ENCODE data around the gene NEUROD1.

The NEUROD1 gene

DNA sequence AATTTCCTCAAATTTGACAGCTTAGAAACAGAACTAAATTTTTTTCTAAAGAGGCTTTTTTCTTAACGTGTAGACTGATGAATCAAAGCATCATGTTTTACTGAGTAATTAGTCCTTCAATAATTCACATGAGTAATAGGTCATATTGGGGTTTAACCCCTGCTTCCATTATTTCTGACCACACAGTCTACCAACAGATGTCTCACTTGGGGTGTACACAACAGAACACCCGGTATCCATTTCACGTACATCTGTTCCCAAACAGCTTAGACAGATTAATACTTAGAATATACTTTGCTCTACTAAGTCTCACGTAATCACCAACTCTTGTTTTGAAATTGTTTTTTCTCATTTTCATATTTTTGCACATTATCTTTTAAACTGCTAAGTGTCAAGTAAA, 38.2 kb downstream of the NEUROD1 start:
- no peak for DNase-seq

DNA sequence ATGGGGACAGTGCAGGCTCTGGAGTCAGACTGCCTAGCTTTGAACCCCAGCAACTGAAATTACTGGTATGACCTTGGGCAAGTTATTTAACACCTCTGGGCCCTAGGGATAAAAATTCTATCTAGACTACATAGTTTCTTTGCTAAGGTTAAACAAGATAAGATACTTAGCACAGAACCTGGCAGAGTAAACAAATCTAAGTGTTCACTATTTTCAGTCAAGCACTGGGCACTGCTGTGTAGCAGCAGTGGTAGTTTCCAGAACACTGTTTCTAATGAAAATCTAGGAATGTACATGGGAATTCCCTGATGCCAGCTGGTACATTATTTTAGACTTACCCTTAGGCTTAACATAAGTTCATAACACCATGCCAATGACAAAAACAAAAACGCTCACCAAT, 40.6 kb downstream of the NEUROD1 start:
- no peak for DNase-seq

DNA sequence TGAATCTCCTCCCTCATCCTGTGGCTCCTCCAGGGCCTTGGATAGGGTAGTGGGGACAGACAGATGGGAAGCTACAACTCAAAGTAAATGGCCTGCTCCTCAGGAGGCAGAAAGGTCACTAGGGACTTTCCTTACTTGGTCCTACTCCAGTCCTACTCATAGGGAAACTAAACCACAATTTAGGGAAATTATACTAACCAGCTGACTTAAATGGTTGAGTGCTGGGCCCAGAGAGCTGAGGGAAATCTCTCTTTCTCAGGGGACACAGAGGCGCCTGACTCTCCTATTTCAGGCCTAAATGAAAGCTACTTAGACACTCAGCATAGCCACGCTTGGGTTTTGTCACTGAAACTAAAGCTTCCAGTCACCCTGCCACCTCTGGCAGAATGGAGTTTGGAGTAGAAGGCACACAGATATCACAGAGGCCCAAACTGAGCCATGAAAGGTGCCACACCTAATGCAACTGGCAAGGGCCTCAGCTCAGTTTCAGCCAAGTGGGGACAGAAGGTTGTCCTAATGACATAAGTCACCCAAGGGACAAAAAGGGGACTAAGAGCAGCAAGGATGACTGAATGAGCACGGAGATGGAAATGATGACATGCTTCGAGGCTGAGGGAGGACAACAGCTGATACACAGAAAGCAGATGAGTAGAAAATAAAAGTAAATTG, 47.5 kb downstream of the NEUROD1 start:
- no peak for DNase-seq

DNA sequence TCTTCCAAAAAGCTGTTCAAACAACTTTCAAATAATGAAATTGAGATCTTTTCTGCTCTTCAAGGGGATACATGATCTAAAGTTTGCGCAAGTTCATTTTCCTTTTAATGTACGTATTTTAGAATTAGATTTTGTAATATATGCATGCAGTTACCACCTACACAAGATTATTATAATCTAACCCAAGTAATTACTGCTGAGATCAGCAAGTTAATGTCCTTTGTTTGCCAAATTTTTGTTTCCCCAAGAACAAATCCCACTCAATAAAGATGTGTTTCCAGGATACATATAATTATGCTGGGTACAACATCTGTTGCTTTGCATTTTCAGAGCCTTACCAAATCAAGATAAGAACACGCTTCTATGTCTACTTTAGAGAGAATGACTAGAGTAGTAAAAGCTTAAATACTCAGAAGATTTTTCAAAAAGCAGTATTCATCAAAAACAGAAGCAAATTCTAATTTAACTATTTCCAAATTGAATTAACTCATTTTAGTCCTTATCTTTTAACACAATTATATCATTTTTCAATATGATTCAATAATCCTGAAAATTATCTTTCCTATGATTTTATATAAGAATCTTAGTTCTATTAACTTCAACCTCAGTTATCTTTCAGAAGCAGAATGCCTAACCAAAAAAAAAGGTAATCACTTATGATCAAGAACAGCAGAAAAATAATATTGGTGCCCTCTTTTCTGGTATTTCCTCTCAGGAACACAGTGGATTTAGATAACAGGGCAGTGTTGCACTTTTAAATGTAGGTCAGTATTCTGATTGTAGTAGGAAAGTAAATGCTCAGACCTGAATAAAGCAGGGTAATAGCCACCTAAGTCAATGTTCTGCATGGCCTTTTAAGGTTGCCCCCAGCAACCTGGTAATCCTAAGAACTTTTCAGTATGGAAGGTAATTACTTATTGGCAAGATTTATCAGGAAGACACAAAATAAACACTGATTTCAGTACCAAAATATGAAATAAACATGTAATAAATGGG, 51.4 kb downstream of the NEUROD1 start:
- no peak for DNase-seq

DNA sequence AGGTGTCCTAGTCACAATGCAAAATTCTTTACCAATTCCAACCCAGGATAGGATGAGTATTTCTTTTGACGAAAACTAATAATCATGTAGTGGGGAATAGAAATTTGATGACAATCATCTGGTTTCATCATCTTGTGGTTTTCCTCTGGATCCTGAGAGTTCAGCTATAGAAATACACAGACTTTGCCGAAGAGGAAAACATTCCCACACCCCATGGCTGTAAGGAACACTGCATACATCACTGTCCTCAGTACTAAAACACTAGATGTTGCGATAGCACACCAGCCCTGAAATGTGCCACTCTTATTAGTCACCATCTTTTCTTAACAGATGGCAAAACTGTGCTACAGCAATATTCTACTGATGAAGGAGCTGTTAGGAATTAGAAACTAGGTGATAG, 52.8 kb downstream of the NEUROD1 start:
- DNase-seq, result no peak

DNA sequence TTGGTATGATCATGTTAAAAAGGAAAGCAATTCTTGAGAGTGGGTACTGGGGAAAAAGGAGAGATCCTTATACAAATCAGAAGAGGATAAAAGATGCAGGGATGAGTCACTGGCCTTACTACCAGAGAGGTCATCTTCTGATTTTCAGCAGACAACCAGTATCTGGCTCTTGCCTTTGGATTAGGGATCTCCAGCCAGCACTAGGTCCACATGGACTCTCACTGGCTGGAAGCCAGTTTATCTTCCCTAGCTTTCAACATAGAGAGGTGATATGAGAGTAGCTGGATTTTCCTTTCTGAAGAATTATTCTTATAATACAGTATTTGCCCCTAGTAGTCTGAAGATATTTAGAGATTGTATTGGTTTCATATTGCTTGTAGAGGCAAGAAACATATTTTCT, 53.6 kb downstream of the NEUROD1 start:
- DNase-seq, result no peak

All from right kidney (tissue), 1 donor.